22Rv1 (cell line): ENCODE data around the gene EEPD1.

Source experiments
- ZFX ChIP-seq: fragments of 450-650 bp; IDR thresholded peaks from 2 replicates; pipeline ENCODE4 v1.6.1; 2017; ENCODE audit warnings: antibody characterized with exemption, borderline replicate concordance
- TF ChIP-seq, protein P1 (sequence below): fragments of 450-650 bp; IDR thresholded peaks from 2 replicates; pipeline ENCODE4 v1.5.1; 2017; ENCODE audit warnings: mild to moderate bottlenecking

DNA sequence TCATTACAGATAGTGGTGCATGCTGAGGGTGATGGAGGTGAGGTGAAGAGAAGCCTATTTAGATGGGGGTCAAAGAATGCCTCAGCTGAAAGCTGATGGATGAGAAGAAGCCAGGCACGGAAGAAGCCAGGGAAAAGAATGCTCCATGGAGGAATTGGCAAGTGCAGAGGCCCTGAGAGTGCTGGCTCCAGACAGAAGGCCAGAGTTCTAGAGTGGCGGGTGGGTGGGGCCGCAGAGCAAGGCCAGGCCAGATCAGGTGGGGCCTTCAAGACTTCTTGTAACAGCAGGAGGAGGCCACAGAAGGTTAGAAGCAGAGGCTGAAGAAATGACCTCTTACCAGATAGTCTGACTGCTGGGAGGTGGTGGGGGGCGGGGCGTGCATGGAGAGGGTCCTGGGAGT lies 7.3 kb downstream of the EEPD1 start:
- TF ChIP-seq, protein P1, sequence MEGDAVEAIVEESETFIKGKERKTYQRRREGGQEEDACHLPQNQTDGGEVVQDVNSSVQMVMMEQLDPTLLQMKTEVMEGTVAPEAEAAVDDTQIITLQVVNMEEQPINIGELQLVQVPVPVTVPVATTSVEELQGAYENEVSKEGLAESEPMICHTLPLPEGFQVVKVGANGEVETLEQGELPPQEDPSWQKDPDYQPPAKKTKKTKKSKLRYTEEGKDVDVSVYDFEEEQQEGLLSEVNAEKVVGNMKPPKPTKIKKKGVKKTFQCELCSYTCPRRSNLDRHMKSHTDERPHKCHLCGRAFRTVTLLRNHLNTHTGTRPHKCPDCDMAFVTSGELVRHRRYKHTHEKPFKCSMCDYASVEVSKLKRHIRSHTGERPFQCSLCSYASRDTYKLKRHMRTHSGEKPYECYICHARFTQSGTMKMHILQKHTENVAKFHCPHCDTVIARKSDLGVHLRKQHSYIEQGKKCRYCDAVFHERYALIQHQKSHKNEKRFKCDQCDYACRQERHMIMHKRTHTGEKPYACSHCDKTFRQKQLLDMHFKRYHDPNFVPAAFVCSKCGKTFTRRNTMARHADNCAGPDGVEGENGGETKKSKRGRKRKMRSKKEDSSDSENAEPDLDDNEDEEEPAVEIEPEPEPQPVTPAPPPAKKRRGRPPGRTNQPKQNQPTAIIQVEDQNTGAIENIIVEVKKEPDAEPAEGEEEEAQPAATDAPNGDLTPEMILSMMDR, result no peak
- no peak for TF ChIP-seq ZFX
